HG03520 (cell line): ENCODE measurements around the gene RPL41.

Experiments used
- ATAC-seq: cut with Tn5 transposase; IDR thresholded peaks from one replicate; pipeline ENCODE4 v1.9.1; 2021; ENCODE audit warnings: mild to moderate bottlenecking, moderate library complexity; ENCODE audit not compliant: unreplicated experiment

Gene RPL41

DNA sequence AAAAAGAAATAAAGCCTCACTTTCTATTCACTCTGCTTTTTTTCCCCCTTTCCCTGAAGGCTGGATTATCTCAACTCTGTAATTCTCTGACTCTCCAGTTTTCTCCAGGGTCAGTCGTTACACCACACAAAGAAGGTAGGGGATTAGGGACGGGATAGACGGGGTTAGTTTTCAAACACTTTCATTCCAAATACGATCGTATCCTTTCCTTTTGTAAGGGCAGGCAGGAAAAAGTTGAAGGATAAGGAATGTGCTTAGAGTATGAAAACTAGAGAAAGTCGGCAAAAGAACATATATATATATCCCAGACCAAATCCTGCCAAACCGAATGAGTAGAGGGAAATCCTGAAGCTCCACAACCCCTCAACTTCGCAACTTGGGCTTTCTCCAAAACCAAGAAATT lies 11.1 kb downstream of the RPL41 start:
- ATAC-seq: no peak

- ATAC-seq: peak; percentile 88
These were observed 11.6 kb downstream of the RPL41 start, which contains the start of gene ESYT1 for GRCh38 chr12:56127888-56128669. Gene ESYT1, plus strand, starts transcription at chr12:56128267. Its CDS starts 53 bp downstream, at chr12:56128320.

DNA sequence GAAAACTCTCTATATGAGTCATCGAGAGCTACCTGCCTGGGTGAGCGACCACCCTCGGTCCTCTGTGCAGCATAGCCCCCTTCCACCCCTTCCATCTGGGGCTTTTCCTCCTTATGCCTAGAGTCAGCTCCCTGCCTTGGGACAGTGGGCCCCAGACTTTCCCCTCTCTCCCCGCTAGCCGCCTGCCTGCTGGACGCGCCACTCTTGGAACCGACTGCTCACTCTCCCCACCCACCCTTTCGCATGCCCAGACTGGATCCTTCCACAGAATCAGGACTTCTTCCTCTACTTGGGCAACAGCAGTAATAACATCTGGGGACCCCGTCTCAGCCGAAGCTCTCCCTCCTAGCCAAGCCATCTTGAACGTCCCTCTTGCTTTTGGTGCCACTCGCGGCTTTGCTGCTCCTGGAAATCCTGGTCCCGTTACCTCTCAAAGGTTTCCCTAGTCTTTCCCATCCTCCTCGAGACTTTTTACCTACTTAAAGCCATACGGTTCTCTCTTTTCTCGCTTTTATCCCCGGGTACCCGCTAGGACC lies 12.3 kb downstream of the RPL41 start:
- ATAC-seq: no peak

DNA sequence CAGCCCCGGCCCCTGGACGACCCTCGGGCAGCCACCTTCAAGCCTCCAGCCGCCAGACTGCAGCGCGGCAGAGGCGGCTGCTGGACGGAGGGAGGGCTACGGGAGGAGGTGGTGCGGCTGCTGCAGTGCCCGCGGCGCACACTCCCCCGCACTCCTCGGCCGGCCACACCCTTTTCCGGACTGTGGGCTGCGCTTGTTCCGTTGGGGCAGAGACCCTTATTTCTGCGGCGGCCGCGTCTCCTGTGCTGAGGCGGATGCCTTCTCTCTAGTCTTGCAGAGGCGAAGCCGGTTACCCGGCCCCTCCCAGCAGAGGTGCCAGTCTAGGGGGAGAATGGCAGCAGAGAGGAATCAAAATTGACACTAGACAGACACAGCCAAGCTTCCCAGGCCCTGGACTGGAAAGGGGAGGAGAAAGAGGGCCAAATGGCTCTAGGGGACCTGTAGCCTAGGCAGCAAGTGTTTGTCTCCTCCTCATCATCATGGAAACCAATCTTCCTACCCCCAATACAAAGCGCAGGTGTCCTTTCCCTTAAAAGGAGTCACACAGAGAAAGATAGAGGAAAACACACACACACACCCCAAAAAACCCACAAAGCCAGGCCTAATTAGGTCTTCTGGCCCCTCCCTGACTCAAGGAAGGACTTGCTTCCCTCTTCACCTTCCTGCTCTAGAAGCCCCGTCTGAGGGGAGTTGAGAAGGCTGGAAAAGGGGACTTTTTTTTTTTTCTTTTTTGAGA lies 12.9 kb downstream of the RPL41 start:
- ATAC-seq: no peak

DNA sequence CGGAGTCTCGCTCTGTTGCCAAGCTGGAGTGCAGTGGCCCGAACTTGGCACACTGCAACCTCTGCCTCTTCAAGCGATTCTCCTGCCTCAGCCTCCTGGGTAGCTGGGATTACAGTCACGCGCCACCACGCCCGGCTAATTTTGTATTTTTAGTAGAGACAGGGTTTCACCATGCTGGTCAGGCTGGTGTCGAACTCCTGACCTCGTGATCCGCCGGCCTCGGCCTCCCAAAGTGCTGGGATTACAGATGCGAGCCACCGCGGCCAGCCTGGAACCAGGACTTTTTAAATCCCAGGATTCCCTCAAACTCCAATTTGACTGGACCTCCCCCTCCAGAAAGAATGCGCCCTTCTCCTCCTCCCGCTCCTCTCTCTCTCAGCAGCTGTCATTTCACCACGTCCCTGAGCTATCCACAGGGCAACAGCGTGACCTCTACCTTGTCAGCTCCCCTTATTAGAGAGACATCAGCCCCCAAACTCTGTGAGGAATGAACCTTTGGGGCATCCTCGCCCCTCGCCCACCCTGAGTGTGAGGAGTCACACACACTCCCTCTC lies 13.6 kb downstream of the RPL41 start:
- no peak for ATAC-seq

GRCh38 chr12:56130876-56131275 lies 14.4 kb downstream of the RPL41 start:
- ATAC-seq: no peak

- ATAC-seq: no peak
These were observed 18.5 kb downstream of the RPL41 start for GRCh38 chr12:56134897-56135296.

GRCh38 chr12:56137853-56138571 lies 21.6 kb downstream of the RPL41 start:
- ATAC-seq: no peak

DNA sequence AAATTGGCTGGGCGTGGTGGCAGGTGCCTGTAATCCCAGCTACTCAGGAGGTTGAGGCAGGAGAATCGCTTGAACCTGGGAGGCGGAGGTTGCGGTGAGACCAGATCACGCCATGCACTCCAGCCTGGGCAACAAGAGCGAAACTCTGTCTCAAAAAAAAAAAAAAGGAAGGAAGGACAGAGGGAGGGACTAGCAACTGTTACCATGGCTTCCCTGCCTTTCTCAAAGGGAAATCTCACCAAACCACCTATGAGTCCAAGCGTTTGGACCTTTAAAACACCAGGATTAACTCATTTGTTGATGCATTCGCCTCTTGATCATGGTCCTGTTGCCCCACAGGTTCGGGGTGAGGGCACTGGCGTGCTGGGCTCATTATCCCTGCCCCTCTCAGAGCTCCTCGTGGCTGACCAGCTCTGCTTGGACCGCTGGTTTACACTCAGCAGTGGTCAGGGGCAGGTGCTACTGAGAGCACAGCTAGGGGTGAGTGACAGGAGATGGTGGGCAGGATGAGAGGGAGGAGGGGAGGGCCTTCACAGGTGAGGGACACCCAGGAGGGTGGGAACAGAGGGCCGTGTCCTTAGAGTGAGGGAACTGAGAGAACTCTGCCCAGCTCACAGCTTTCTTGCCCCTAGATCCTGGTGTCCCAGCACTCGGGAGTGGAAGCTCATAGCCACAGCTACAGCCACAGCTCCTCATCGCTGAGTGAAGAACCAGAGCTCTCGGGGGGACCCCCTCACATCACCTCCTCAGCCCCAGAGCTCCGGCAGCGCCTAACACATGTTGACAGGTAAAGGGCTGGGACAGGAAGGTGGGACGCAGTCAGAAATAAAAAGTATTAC lies 25.7 kb downstream of the RPL41 start:
- no peak for ATAC-seq

GRCh38 chr12:56143217-56143616 lies 26.8 kb downstream of the RPL41 start:
- ATAC-seq: no peak

DNA sequence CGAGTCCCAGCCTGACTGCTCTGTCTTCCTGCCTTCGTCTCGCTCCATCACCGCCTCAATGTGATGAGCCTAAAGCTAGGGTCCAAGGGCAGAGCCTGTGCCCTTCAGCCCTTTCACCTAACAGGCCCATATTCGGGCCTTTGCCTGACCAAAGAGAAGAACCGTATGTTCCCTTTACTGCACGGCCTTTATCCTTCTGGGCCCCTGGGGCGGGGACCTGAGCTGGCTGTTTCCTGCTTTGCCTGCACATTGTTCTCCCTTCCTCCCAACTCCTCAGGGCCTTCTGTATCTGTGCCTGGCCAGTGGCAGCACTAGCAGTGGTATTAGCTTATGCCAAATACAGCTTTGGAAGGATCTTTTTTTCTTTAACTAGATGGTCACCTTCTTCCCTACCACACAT lies 27.4 kb downstream of the RPL41 start:
- ATAC-seq: no peak

DNA sequence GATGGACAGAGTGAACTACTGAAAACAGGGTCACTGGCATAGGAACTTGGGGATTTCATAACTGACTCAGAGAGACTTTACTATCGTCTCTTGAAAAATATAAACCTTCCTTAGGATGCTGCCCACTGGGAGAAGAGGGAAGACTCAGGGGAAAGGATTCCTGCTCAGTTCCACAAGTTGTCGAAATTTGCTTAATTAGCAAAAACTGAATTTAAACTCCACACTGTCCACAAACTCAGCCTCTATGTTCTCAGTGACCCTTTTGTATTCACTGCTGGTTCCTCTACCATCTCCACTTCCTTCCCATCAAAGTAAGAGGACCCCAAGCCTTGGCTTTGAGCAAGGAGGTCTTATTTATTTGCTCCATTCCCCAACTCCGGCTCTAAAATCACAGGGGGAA lies 28.8 kb downstream of the RPL41 start:
- no peak for ATAC-seq

DNA sequence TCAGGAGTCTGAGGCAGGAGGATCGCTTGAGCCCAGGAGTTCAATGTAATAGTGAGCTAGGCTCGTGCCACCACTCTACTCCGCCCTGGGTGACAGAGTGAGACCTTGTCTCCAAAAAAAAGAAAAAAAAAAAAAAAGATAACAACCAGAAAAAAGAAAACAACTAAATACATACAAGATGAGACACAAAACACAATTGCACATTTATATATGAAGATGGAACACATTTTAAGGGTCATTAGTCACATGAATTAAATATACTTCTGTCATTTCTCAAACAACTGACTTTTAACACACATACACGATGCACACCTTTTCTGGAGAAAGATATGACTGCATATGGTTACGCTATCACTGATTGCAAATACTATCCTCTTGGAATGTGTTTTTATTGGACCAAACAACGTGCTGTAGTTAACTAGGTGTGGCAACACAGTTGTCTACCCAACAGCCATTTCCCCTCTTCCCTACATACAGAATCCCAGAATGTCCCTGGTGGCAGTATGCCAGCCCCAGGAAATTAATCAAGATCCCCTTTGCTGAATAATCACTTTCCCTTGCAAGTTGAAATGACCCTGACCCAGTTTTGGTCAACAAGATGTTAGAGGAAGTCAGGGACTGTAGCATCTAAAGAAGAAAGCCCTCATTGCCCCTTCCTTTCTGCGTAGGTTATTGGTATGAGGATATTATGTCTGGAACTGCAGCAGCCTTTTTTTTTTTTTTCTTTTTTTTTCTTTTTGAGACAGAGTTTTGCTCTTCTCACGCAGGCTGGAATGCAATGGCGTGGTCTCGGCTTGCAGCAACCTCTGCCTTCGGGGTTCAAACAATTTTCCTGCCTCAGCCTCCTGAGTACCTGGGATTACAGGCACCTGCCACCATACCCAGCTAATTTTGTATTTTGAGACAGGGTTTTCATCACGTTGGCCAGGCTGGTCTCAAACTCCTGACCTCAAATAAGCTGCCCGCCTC lies 30.3 kb downstream of the RPL41 start:
- no peak for ATAC-seq

DNA sequence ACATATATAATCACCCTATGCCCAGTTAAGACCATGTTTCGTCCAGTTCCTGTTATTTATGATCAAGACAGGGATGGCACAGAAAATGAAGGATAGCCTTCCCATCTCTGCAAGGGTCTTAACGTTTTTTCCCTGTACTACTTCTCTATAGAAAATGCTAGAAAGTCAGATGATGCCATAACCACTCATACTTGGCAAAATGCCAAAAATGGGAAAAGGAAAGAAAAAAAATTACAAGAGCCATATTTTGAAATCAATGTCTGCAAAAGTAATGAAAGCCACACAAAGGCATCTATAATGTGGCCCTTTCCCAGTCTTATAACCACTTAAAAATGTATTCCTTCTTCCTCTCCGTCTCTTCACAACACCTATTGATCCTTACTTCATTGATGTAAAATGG lies 34.1 kb downstream of the RPL41 start:
- ATAC-seq: no peak

- peak; percentile 46 for ATAC-seq
These were observed 35.3 kb downstream of the RPL41 start for GRCh38 chr12:56151672-56152131.

DNA sequence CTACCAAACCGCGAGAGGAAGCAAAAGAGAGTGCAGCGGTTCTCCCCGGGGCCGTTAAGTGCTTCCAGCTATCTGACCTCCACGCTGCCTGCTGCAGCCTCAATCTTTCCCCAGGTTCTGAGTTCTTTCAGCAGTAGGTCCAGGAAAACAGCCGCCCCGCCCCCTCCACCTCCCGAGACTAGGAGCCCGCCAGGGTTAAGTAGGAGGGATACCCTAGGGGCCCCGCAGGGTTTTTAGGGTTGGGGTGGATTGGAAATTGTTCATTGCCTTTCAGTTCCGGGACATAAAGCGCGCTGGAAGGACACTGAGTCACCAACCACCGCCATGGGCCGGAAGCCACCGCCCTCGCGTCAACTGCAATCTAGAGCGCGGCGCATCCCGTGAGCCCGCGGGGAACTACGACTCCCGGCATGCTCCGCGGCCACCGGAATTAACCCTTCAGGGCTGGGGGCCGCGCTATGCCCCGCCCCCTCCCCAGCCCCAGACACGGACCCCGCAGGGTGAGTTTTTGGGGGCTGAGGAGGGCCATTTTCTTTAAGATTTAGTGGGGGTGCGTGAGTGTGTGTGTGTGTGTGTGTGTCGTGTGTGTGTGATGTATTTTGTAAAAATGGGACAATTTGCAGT lies 35.8 kb downstream of the RPL41 start, which contains the start of gene MYL6B:
MYL6B (plus strand) TSS at position 456 of the 624 bp plus-strand sequence. CDS start 1,332 bp downstream, outside the sequence.
- peak; percentile 74 for ATAC-seq

DNA sequence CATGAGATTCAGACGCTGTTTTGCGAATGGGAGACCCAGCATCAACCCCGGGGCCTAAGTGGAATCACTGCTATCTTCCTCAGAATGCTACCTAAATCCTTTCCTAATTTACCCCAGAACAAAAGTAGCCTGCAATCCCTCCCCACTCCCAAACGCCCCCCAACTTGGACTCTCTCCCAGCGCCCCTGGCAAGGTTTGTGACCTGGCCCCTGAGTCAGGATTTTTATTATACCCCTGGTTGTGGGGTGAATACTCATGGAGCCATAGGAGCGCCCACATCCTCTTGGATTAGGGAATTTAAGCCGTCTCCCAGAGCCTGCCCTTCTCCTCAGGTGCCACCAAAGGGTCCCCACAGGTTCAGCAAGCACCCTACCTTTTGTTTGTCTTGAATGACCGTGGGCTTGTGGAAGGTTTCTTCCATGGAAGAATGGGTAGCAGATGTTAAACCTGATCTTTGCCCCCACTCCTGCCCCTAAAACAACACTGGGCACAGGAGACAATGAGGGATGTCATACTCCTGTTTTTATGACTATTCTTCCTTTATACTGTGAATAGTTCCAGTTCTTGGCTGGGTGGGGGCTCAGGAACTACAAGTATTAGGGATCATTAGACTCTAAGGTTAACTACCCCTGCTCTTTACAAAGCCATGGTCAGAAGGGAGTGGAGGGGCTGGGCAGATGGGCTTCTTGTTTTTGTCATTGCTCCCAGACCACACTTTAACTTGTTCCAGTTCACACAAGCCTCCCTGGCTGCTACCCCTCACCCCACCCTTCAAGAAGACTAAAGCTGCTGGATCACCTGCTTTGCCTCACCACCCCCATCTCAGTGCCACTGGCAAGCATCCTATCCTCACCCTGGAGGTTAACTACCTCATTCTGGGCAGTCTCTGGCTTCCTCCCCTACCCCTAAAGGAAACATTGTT lies 36.6 kb downstream of the RPL41 start:
- ATAC-seq: no peak
